SK-N-SH (cell line): Measurements from ENCODE around the gene ZAP70.

Experiments used
- CTCF ChIP-seq: fragments of 200-600 bp; sonication (generic); IDR thresholded peaks from 2 replicates; pipeline ENCODE4 v1.6.1; 2017; ENCODE audit warnings: antibody characterized with exemption, mild to moderate bottlenecking, moderate library complexity
- ELF1 ChIP-seq: IDR thresholded peaks from 2 replicates; pipeline ENCODE4 v1.4.0; 2012
- EP300 ChIP-seq, 2 experiments: IDR thresholded peaks; 2 replicates each; pipeline versions ENCODE4 v1.4.0 to v1.6.1; 2012; ENCODE audit warnings: borderline replicate concordance in 1 of 2, low read depth in 1 of 2, low read length in 1 of 2
- FOXM1 ChIP-seq: IDR thresholded peaks from 2 replicates; pipeline ENCODE4 v1.4.0; 2012; ENCODE audit warnings: low read depth, mild to moderate bottlenecking
- GABPA ChIP-seq: IDR thresholded peaks from 2 replicates; pipeline ENCODE4 v1.4.0; 2012; ENCODE audit warnings: low read depth, mild to moderate bottlenecking
- NFIC ChIP-seq: IDR thresholded peaks from 2 replicates; pipeline ENCODE4 v1.4.0; 2012; ENCODE audit warnings: borderline replicate concordance
- RAD21 ChIP-seq: IDR thresholded peaks from 2 replicates; pipeline ENCODE4 v1.6.1; 2012; ENCODE audit warnings: mild to moderate bottlenecking, low read length
- REST ChIP-seq: IDR thresholded peaks from 2 replicates; pipeline ENCODE4 v1.6.1; 2012; ENCODE audit warnings: mild to moderate bottlenecking, low read depth, low read length, moderate library complexity
- RXRA ChIP-seq: IDR thresholded peaks from 2 replicates; pipeline ENCODE4 v1.4.0; 2012; ENCODE audit warnings: low read depth, mild to moderate bottlenecking, borderline replicate concordance
- TAF1 ChIP-seq: IDR thresholded peaks from 2 replicates; pipeline ENCODE4 v1.6.1; 2012; ENCODE audit warnings: low read depth, mild to moderate bottlenecking, low read length, moderate library complexity, borderline replicate concordance
- YY1 ChIP-seq: IDR thresholded peaks from 2 replicates; pipeline ENCODE4 v1.4.0; 2012; ENCODE audit warnings: low read depth, mild to moderate bottlenecking
- TF ChIP-seq, protein P1 (sequence below): fragments of 150-350 bp; IDR thresholded peaks from 2 replicates; pipeline ENCODE4 v1.6.1; 2016; ENCODE audit warnings: mild to moderate bottlenecking, low read depth, low read length

GRCh38 chr2:97713296-97714083 is at the start of gene ZAP70:
- TF ChIP-seq ELF1, result no peak
- no peak for TF ChIP-seq TAF1
- TF ChIP-seq, protein P1, sequence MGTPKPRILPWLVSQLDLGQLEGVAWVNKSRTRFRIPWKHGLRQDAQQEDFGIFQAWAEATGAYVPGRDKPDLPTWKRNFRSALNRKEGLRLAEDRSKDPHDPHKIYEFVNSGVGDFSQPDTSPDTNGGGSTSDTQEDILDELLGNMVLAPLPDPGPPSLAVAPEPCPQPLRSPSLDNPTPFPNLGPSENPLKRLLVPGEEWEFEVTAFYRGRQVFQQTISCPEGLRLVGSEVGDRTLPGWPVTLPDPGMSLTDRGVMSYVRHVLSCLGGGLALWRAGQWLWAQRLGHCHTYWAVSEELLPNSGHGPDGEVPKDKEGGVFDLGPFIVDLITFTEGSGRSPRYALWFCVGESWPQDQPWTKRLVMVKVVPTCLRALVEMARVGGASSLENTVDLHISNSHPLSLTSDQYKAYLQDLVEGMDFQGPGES, result no peak
- TF ChIP-seq CTCF, result no peak
- TF ChIP-seq RAD21, result no peak
- TF ChIP-seq FOXM1, result no peak
- TF ChIP-seq YY1, result no peak
- no peak for TF ChIP-seq NFIC
- TF ChIP-seq RXRA, result no peak
- no peak for TF ChIP-seq GABPA
- TF ChIP-seq EP300 (IDR thresholded peaks at IDR 0.05; ENCODE audit: borderline replicate concordance in 1 of 2, low read depth in 1 of 2, low read length in 1 of 2), result no peak
- no peak for TF ChIP-seq REST
